RWPE2 (cell line): ENCODE results near the gene BRAF.
"Not testable (repeated sequence)": the region's sequence is repeated elsewhere in the genome, so short reads cannot be mapped to it uniquely, and the experiment has no call there.

ENCODE experiments used
- ATAC-seq: fragments of 200-7000 bp; cut with Tn5 transposase; 3 replicates; pipeline ENCODE4 v1.9.1; 2021; ENCODE audit warnings: low read depth
- DNase-seq: peaks from one replicate; pipeline ENCODE4 v3.0.0-alpha.2; 2020; ENCODE audit warnings: low spot score
- H3K27ac ChIP-seq: fragments of 450-650 bp; 2 replicates; pipeline ENCODE4 v1.5.1; 2017; ENCODE audit warnings: mild to moderate bottlenecking; ENCODE audit not compliant: poor library complexity, severe bottlenecking
- H3K27me3 ChIP-seq: fragments of 250-450 bp; sonication (Bioruptor Pico); 2 replicates; pipeline ENCODE4 v1.5.1; 2021; ENCODE audit warnings: mild to moderate bottlenecking, moderate library complexity; ENCODE audit not compliant: insufficient read depth, poor library complexity, severe bottlenecking
- H3K36me3 ChIP-seq: fragments of 250-450 bp; sonication (Bioruptor Pico); 2 replicates; pipeline ENCODE4 v1.5.1; 2020; ENCODE audit warnings: low read depth, mild to moderate bottlenecking, moderate library complexity
- H3K4me1 ChIP-seq: fragments of 250-450 bp; sonication (Bioruptor Pico); 2 replicates; pipeline ENCODE4 v1.5.1; 2021; ENCODE audit warnings: mild to moderate bottlenecking, moderate library complexity; ENCODE audit not compliant: insufficient read depth, poor library complexity, severe bottlenecking
- H3K4me3 ChIP-seq: fragments of 250-450 bp; sonication (Bioruptor Pico); 2 replicates; pipeline ENCODE4 v1.5.1; 2021; ENCODE audit warnings: mild to moderate bottlenecking, moderate library complexity; ENCODE audit not compliant: severe bottlenecking
- H3K9me3 ChIP-seq: fragments of 250-450 bp; sonication (Bioruptor Pico); 2 replicates; pipeline ENCODE4 v1.5.1; 2021; ENCODE audit warnings: mild to moderate bottlenecking, moderate library complexity; ENCODE audit not compliant: severe bottlenecking
- CTCF ChIP-seq: fragments of 450-650 bp; IDR thresholded peaks from one replicate; pipeline ENCODE4 v1.5.1; 2017; ENCODE audit warnings: mild to moderate bottlenecking, moderate library complexity; ENCODE audit not compliant: poor library complexity, severe bottlenecking

Gene BRAF

GRCh38 chr7:140966561-140967233, 42.0 kb upstream of the BRAF start:
- no peaks in the 10 kb centered on the region for H3K9me3 ChIP-seq
- no peaks in the 10 kb centered on the region for H3K27me3 ChIP-seq
- no peak overlapping the region for H3K27ac ChIP-seq
- DNase-seq, result no peak
- H3K36me3 ChIP-seq, result no peaks in the 10 kb centered on the region
- H3K4me1 ChIP-seq, result no peaks in the 10 kb centered on the region
- no peak for TF ChIP-seq CTCF
- no peak for ATAC-seq
- H3K4me3 ChIP-seq, result no peak overlapping the region

GRCh38 chr7:140961117-140961516, 36.4 kb upstream of the BRAF start:
- ATAC-seq (no peak), DNase-seq (no peak)
- H3K36me3 ChIP-seq, result no peaks in the 10 kb centered on the region
- no peak overlapping the region for H3K27ac ChIP-seq
- no peak for TF ChIP-seq CTCF
- H3K4me1 ChIP-seq, result no peaks in the 10 kb centered on the region
- H3K27me3 ChIP-seq, result no peaks in the 10 kb centered on the region
- no peak overlapping the region for H3K4me3 ChIP-seq
- no peaks in the 10 kb centered on the region for H3K9me3 ChIP-seq

- not testable (repeated sequence) for H3K27me3 ChIP-seq, H3K9me3 ChIP-seq, H3K36me3 ChIP-seq, H3K4me3 ChIP-seq, ATAC-seq, DNase-seq, H3K4me1 ChIP-seq, H3K27ac ChIP-seq
These were observed 32.3 kb upstream of the BRAF start for GRCh38 chr7:140956997-140957396.

GRCh38 chr7:140945940-140946339, 21.2 kb upstream of the BRAF start:
- Histone ChIP-seq H3K4me1 (no peaks in the 10 kb centered on the region), H3K27me3 (no peaks in the 10 kb centered on the region), H3K36me3 (no peaks in the 10 kb centered on the region), H3K27ac (no peak overlapping the region), H3K9me3 (no peaks in the 10 kb centered on the region), H3K4me3 (no peak overlapping the region)
- DNase-seq (no peak), ATAC-seq (no peak)
- TF ChIP-seq CTCF, result no peak

GRCh38 chr7:140942242-140942641, 17.5 kb upstream of the BRAF start:
- not testable (repeated sequence) for H3K27ac ChIP-seq, DNase-seq, H3K9me3 ChIP-seq, H3K27me3 ChIP-seq, ATAC-seq, H3K36me3 ChIP-seq, H3K4me3 ChIP-seq, H3K4me1 ChIP-seq

- Histone ChIP-seq H3K4me3 (no peak overlapping the region), H3K27ac (no peak overlapping the region), H3K36me3 (no peaks in the 10 kb centered on the region), H3K27me3 (no peaks in the 10 kb centered on the region), H3K4me1 (no peaks in the 10 kb centered on the region), H3K9me3 (no peaks in the 10 kb centered on the region)
- no peak for DNase-seq
- no peak for ATAC-seq
- no peak for TF ChIP-seq CTCF
These were observed 16.2 kb upstream of the BRAF start for GRCh38 chr7:140940898-140941297.
